GM12801 (cell line): ENCODE results near the gene SMYD2.

ENCODE experiments used
- TF ChIP-seq, protein P1 (sequence below): IDR thresholded peaks from one replicate; pipeline ENCODE4 v1.5.1; 2011; ENCODE audit warnings: control low read depth; ENCODE audit not compliant: insufficient read length; ENCODE audit errors: extremely low read depth

SMYD2 gene

DNA sequence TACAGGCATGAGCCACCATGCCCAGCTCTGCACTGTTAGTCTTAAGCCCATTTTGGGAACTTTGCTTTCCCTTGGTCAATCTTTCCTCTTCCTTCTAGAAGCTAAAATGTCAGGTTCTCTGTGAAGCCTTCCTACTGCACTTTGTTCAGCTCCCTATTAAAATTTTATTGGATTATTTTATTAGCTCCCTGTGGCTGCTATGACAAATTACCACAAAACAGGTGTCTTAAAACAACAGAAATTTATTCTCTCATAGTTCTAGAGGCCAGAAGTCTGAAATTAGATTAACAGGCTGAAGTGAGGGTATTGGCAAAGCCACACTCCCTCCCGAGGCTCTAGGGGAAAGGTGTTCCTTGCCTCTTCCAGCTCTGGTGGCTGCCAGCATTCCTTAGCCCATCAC, 4.2 kb upstream of the SMYD2 start:
- TF ChIP-seq, protein P1, sequence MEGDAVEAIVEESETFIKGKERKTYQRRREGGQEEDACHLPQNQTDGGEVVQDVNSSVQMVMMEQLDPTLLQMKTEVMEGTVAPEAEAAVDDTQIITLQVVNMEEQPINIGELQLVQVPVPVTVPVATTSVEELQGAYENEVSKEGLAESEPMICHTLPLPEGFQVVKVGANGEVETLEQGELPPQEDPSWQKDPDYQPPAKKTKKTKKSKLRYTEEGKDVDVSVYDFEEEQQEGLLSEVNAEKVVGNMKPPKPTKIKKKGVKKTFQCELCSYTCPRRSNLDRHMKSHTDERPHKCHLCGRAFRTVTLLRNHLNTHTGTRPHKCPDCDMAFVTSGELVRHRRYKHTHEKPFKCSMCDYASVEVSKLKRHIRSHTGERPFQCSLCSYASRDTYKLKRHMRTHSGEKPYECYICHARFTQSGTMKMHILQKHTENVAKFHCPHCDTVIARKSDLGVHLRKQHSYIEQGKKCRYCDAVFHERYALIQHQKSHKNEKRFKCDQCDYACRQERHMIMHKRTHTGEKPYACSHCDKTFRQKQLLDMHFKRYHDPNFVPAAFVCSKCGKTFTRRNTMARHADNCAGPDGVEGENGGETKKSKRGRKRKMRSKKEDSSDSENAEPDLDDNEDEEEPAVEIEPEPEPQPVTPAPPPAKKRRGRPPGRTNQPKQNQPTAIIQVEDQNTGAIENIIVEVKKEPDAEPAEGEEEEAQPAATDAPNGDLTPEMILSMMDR, result no peak

DNA sequence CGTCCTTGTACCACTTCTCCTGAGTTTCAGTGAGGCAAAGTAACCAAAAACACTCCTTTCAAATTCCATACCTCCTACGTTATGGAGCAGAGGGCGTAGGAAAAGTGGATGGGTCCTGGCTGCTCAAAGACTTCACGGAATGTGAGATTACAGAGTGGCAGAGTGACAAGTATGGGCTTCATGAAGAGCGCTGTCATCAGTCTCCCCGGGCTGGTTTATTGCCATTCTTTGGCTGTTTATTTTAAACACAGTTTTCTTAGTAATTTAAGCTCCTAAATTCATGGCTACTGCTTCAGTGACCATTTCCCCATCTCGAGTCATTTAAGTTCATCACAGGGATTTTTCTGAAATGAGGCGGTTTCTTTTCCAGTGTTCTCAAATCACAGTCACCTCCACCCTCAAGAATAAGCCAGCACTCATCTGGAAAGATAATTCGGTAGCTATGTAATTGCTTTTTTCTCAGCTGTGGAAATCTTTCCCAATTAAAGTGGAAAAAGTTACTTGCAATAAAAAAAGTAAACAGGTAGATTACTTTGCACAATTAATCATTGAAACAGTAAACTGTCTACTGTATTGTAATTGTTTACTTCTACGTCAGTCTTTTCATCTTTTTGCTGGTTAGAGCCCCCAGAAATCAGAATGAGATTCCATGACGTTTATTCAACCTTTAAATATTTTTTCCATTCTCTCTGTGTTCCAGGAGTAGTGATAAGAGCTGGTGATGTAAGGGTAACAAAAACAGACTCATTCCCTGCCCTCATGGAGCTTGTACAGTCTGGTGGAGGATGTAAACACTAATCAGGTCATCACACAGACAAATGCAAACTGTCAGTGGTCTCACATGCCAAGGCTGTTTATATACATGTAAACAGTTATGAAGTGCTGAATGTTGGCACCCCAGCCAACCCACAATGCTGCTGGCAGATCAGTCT, 3.0 kb upstream of the SMYD2 start:
- TF ChIP-seq, protein P1, result no peak

- TF ChIP-seq, protein P1, result no peak
Measured at GRCh38 chr1:214280386-214281020, 456 bp upstream of the SMYD2 start.

DNA sequence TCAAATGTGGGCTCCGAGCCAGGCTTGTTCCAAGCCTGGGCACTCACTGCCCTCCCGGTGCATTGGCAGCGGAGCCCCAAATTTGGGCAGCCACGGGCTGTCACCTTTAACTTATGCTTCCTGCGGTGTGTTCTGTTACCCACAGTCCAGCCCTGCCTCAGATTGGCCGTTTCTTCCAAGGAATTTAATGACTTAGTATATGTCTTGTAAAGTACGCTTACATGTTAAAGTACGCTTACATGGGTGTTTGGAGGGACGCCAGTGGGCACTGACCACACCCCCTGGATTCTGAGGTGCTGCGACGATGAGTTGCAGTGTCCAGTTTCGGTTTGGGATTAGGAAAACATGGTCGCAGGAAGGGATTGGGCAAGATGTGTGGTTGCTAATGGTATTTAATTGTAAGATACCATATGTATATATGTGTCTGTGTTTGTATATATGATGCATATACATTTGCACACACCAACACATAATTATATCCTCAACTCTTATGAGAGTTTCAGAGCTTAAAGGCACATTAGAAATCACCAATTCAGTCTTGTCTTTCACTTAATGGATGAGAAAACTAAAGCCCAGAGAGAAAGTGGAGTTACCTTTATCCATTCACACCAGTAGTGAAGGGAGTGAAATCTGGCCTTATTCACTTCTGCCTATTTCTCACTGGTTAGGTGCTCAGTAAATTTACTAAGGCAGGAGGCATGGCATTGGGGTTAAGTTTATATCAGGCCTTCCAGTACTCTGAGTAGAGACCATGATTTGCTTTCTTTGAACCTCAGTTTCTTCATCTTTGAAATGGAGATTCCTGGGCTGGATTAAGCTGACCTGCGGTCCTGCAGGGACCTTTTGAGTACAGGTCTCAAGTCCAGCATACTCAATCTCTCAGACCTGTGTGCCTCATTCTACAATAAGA, 1.0 kb downstream of the SMYD2 start:
- TF ChIP-seq, protein P1, result no peak

DNA sequence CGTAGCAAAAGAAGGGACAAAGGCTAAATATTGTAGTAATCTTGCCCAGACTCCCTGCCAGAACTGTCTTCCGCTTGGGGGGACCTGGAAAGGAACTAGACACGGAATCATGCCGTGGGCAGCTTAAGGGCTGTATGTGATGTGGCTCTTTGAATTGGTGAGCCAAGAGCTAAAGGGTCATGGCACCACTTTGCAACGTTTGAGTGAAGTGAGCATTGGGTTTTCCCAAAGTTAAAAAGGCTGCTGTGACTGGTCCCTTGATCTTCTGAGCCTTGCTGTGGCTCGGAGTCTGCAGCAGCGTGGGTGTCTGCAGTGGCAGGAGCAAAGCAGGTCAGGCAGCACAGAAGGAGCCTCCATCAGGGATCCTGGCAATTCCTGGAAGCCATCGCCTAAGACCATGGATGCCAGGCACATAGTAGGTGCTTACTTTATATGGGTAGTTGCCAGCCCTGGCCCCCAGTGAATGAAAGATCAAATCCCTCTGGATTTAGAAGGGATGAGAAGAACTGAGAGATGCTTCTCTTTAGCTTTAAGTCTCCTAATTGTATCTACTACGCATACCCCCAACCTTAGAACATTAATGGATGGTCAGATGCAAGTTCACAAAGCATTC, 1.8 kb downstream of the SMYD2 start:
- TF ChIP-seq, protein P1, result no peak

GRCh38 chr1:214285610-214286440, 4.9 kb downstream of the SMYD2 start:
- TF ChIP-seq, protein P1, result no peak
